MM.1S (cell line): ENCODE results near the gene INSC.

ENCODE experiments used
- DNase-seq: peaks from one replicate; pipeline ENCODE4 v3.0.0-alpha.2; 2015
- H2AFZ ChIP-seq: fragments of 300-600 bp; sonication (generic); 2 replicates; pipeline ENCODE4 v1.6.0; 2016; ENCODE audit warnings: antibody characterized with exemption, low read length
- H3F3A ChIP-seq: fragments of 300-600 bp; sonication (generic); 2 replicates; pipeline ENCODE4 v1.6.1; 2016; ENCODE audit warnings: mild to moderate bottlenecking, antibody characterized with exemption, low read length, moderate library complexity, mixed read lengths; ENCODE audit not compliant: insufficient read depth
- H3K27ac ChIP-seq: fragments of 300-600 bp; sonication (generic); 2 replicates; pipeline ENCODE4 v1.5.1; 2016; ENCODE audit warnings: mild to moderate bottlenecking, low read length
- H3K27me3 ChIP-seq: fragments of 300-600 bp; sonication (generic); replicated peaks from 2 replicates; pipeline ENCODE4 v1.6.0; 2016; ENCODE audit warnings: low read length; ENCODE audit not compliant: insufficient read depth
- H3K36me3 ChIP-seq: fragments of 300-600 bp; sonication (generic); replicated peaks from 2 replicates; pipeline ENCODE4 v1.6.1; 2016; ENCODE audit warnings: mild to moderate bottlenecking, low read length, mixed read lengths; ENCODE audit not compliant: insufficient read depth
- H3K4me1 ChIP-seq: fragments of 300-600 bp; sonication (generic); 2 replicates; pipeline ENCODE4 v1.6.1; 2016; ENCODE audit warnings: low read length, mixed read lengths
- H3K4me2 ChIP-seq: fragments of 300-600 bp; sonication (generic); 2 replicates; pipeline ENCODE4 v1.6.0; 2016; ENCODE audit warnings: low read depth, low read length
- H3K4me3 ChIP-seq: fragments of 300-600 bp; sonication (generic); 2 replicates; pipeline ENCODE4 v1.5.1; 2016; ENCODE audit warnings: low read length, mixed read lengths
- H3K79me2 ChIP-seq: fragments of 300-600 bp; sonication (generic); 2 replicates; pipeline ENCODE4 v1.6.1; 2016; ENCODE audit warnings: mixed run types, low read length, mixed read lengths
- H3K9ac ChIP-seq: fragments of 300-600 bp; sonication (generic); 2 replicates; pipeline ENCODE4 v1.6.1; 2016; ENCODE audit warnings: low read length, mixed read lengths
- H3K9me2 ChIP-seq: fragments of 300-600 bp; sonication (generic); replicated peaks from 2 replicates; pipeline ENCODE4 v1.6.1; 2016; ENCODE audit warnings: mild to moderate bottlenecking, low read length, mixed read lengths; ENCODE audit not compliant: insufficient read depth
- H3K9me3 ChIP-seq: fragments of 300-600 bp; sonication (generic); replicated peaks from 2 replicates; pipeline ENCODE4 v1.6.1; 2016; ENCODE audit warnings: mild to moderate bottlenecking, low read length, mixed read lengths; ENCODE audit not compliant: insufficient read depth
- H4K20me1 ChIP-seq: fragments of 300-600 bp; sonication (generic); 2 replicates; pipeline ENCODE4 v1.6.1; 2016; ENCODE audit warnings: mild to moderate bottlenecking, low read length, moderate library complexity, mixed read lengths; ENCODE audit not compliant: insufficient read depth
- CTCF ChIP-seq: fragments of 300-600 bp; sonication (generic); IDR thresholded peaks from 2 replicates; pipeline ENCODE4 v1.5.1; 2016; ENCODE audit warnings: antibody characterized with exemption, low read length, mixed read lengths
- EZH2 ChIP-seq: fragments of 300-600 bp; sonication (generic); optimal IDR thresholded peaks from 2 replicates; pipeline ENCODE3; 2017; ENCODE audit warnings: low read depth, mild to moderate bottlenecking, antibody characterized with exemption, low read length, mixed read lengths
- EZH2phosphoT487 ChIP-seq: fragments of 300-600 bp; sonication (generic); IDR thresholded peaks from 2 replicates; pipeline ENCODE4 v1.6.1; 2018; ENCODE audit warnings: antibody characterized with exemption, low read length

INSC gene

GRCh38 chr11:15238856-15239255 lies 124.1 kb downstream of the INSC start:
- H3K79me2 ChIP-seq, result no peaks in the 10 kb centered on the region
- H3K9ac ChIP-seq, result no peak overlapping the region
- no peaks in the 10 kb centered on the region for H3K9me2 ChIP-seq
- peaks cover 8% of the 10 kb centered on the region for H3K4me1 ChIP-seq
- H2AFZ ChIP-seq, result no peak overlapping the region
- H3K27ac ChIP-seq, result no peak overlapping the region
- no peaks in the 10 kb centered on the region for H3F3A ChIP-seq
- H3K9me3 ChIP-seq, result no peaks in the 10 kb centered on the region
- no peaks in the 10 kb centered on the region for H3K36me3 ChIP-seq
- TF ChIP-seq EZH2phosphoT487 (no peak), CTCF (no peak), EZH2 (no peak)
- H4K20me1 ChIP-seq, result no peaks in the 10 kb centered on the region
- no peak for DNase-seq
- H3K27me3 ChIP-seq, result no peaks in the 10 kb centered on the region
- H3K4me2 ChIP-seq, result no peak overlapping the region
- H3K4me3 ChIP-seq, result no peak overlapping the region

- Histone ChIP-seq H3K9ac (no peak overlapping the region), H3F3A (no peaks in the 10 kb centered on the region), H3K4me2 (no peak overlapping the region), H3K27ac (no peak overlapping the region), H3K27me3 (no peaks in the 10 kb centered on the region), H4K20me1 (no peaks in the 10 kb centered on the region), H3K9me2 (no peaks in the 10 kb centered on the region), H3K9me3 (no peaks in the 10 kb centered on the region), H3K4me1 (no peaks in the 10 kb centered on the region), H3K79me2 (no peaks in the 10 kb centered on the region), H3K36me3 (no peaks in the 10 kb centered on the region), H3K4me3 (no peak overlapping the region), H2AFZ (no peak overlapping the region)
- no peak for DNase-seq
- TF ChIP-seq CTCF (no peak), EZH2phosphoT487 (no peak), EZH2 (no peak)
Measured at GRCh38 chr11:15248749-15249148, 134.0 kb downstream of the INSC start.

GRCh38 chr11:15258433-15259165 lies 143.9 kb downstream of the INSC start:
- Histone ChIP-seq H3K4me2 (no peak overlapping the region), H3K27me3 (no peaks in the 10 kb centered on the region), H3K4me1 (no peaks in the 10 kb centered on the region), H3K9me2 (no peaks in the 10 kb centered on the region), H4K20me1 (no peaks in the 10 kb centered on the region), H2AFZ (no peak overlapping the region), H3K9me3 (no peaks in the 10 kb centered on the region), H3F3A (no peaks in the 10 kb centered on the region), H3K79me2 (no peaks in the 10 kb centered on the region), H3K4me3 (no peak overlapping the region), H3K9ac (no peak overlapping the region), H3K27ac (no peak overlapping the region), H3K36me3 (no peaks in the 10 kb centered on the region)
- TF ChIP-seq EZH2phosphoT487 (no peak), CTCF (no peak), EZH2 (no peak)
- no peak for DNase-seq
